B cell (primary cell): ENCODE measurements around the gene TESMIN. TPM values are rescaled to one million over a fixed set of nuclear protein-coding genes. Genes with fewer than 3 reads are reported as not detected.

Experiments
- ATAC-seq: fragments of 200-7000 bp; cut with Tn5 transposase; one replicate; pipeline ENCODE4 v1.10.0; 2021; ENCODE audit warnings: low read depth, mild to moderate bottlenecking, moderate number of reproducible peaks, moderate library complexity
- CTCF ChIA-PET: fragments of 350-600 bp; sonication (Branson Sonifier 250); formaldehyde crosslinking; loops from one replicate; lab custom pipeline; 2021; ENCODE audit warnings: antibody characterized with exemption, inconsistent platforms; lab: Charles Lee
- POLR2A ChIA-PET: fragments of 350-600 bp; sonication (Branson Sonifier 250); formaldehyde crosslinking; loops from one replicate; lab custom pipeline; 2021; ENCODE audit warnings: antibody characterized with exemption; lab: Charles Lee
- DNase-seq: peaks from one replicate; pipeline ENCODE4 v3.0.0; 2013
- H2AFZ ChIP-seq: 2 replicates; pipeline ENCODE4 v1.6.1; 2012; ENCODE audit warnings: mild to moderate bottlenecking, low read depth, low read length; ENCODE audit not compliant: insufficient read depth, poor library complexity, severe bottlenecking
- H3K27ac ChIP-seq, 2 donors: 1 replicate in 1 of 2; 2 replicates in 1 of 2; pipeline ENCODE4 v1.5.1; 2012 to 2013; ENCODE audit warnings: low read length in 2 of 2, mild to moderate bottlenecking in 2 of 2, moderate library complexity in 1 of 2
- H3K27me3 ChIP-seq, 4 experiments: fragments of 200-600 bp in 1 of 4; sonication (generic) in 1 of 4; replicated peaks in 1 of 4; 1 replicate in 2 of 4; 2 replicates in 2 of 4; pipeline versions ENCODE4 v1.6.1 to v1.7.0; 2013 to 2016; ENCODE audit warnings: low read length in 3 of 4, mild to moderate bottlenecking in 2 of 4, mixed read lengths in 1 of 4, moderate library complexity in 1 of 4; ENCODE audit not compliant: insufficient read depth in 4 of 4, control insufficient read depth in 3 of 4; ENCODE audit errors: control extremely low read depth in 1 of 4
- H3K36me3 ChIP-seq, 2 experiments: replicated peaks in 1 of 2; 1 replicate in 1 of 2; 2 replicates in 1 of 2; pipeline versions ENCODE4 v1.6.1 to v1.7.1; 2013; ENCODE audit warnings: low read length in 1 of 2; ENCODE audit not compliant: insufficient read depth in 2 of 2, control insufficient read depth in 1 of 2; ENCODE audit errors: control extremely low read depth in 1 of 2, extremely low read depth in 1 of 2
- H3K4me1 ChIP-seq, 2 donors: fragments of 200-600 bp in 1 of 2; sonication (generic) in 1 of 2; 1 replicate in 1 of 2; 2 replicates in 1 of 2; pipeline versions ENCODE4 v1.5.1 to v1.6.1; 2013 to 2017; ENCODE audit warnings: low read length in 2 of 2; ENCODE audit not compliant: control insufficient read depth in 2 of 2, insufficient read depth in 2 of 2
- H3K4me2 ChIP-seq: replicated peaks from 2 replicates; pipeline ENCODE3; 2012; ENCODE audit warnings: mild to moderate bottlenecking, low read depth, low read length; ENCODE audit not compliant: poor library complexity, severe bottlenecking
- H3K4me3 ChIP-seq, 5 experiments: fragments of 200-600 bp in 1 of 5; sonication (generic) in 1 of 5; 1 replicate in 3 of 5; 2 replicates in 2 of 5; pipeline versions ENCODE4 v1.5.1 to v1.7.0; 2011 to 2016; ENCODE audit warnings: low read length in 4 of 5, mild to moderate bottlenecking in 4 of 5, low read depth in 2 of 5, control low read depth in 1 of 5, moderate library complexity in 1 of 5; ENCODE audit not compliant: insufficient read depth in 1 of 5; ENCODE audit errors: control extremely low read depth in 1 of 5, extremely low read depth in 1 of 5
- H3K79me2 ChIP-seq: fragments of 200-600 bp; sonication (generic); one replicate; pipeline ENCODE4 v1.6.0; 2016; ENCODE audit warnings: low read length; ENCODE audit not compliant: control insufficient read depth, insufficient read depth
- H3K9ac ChIP-seq: fragments of 200-600 bp; sonication (generic); 2 replicates; pipeline ENCODE4 v1.6.1; 2017; ENCODE audit warnings: mild to moderate bottlenecking, low read length, moderate library complexity
- H3K9me3 ChIP-seq, 3 donors: one replicate each; pipeline versions ENCODE4 v1.6.1 to v1.7.1; 2013; ENCODE audit warnings: low read length in 2 of 3; ENCODE audit not compliant: control insufficient read depth in 2 of 3, insufficient read depth in 1 of 3; ENCODE audit errors: control extremely low read depth in 1 of 3
- H4K20me1 ChIP-seq: 2 replicates; pipeline ENCODE4 v1.6.0; 2012; ENCODE audit warnings: mild to moderate bottlenecking, low read length; ENCODE audit not compliant: insufficient read depth, control insufficient read depth, poor library complexity, severe bottlenecking
- H3K27ac Mint-ChIP-seq: one replicate; pipeline ENCODE4 v1.8.0; 2021; ENCODE audit warnings: mixed read lengths
- H3K27me3 Mint-ChIP-seq: one replicate; pipeline ENCODE4 v1.8.0; 2021; ENCODE audit warnings: mixed read lengths
- H3K4me1 Mint-ChIP-seq: one replicate; pipeline ENCODE4 v1.8.0; 2021; ENCODE audit warnings: mixed read lengths
- H3K4me3 Mint-ChIP-seq: one replicate; pipeline ENCODE4 v1.8.0; 2021; ENCODE audit warnings: mixed read lengths
- H3K9me3 Mint-ChIP-seq: one replicate; pipeline ENCODE4 v1.8.0; 2022; ENCODE audit warnings: mixed read lengths; ENCODE audit not compliant: insufficient read depth
- CTCF ChIP-seq: fragments of 200-600 bp; IDR thresholded peaks from one replicate; pipeline ENCODE4 v1.8.0; 2022; ENCODE audit warnings: antibody characterized with exemption, mild to moderate bottlenecking
- EZH2 ChIP-seq: IDR thresholded peaks from 2 replicates; pipeline ENCODE4 v1.6.1; 2012; ENCODE audit warnings: borderline replicate concordance, low read depth, mild to moderate bottlenecking, moderate library complexity, low read length; ENCODE audit not compliant: insufficient read depth, poor library complexity, severe bottlenecking
- WGBS: methylation state at CpG from one replicate; pipeline ENCODE4 v1.1.5; 2013; ENCODE audit warnings: missing lambda C conversion rate; ENCODE audit not compliant: insufficient coverage; 5-methylcytosine and 5-hydroxymethylcytosine counted together
- intact Hi-C: fragments of 100-400 bp; cut with micrococcal nuclease; formaldehyde crosslinking; loops from one replicate; pipeline ENCODE4 v1.10.0; 2022
- polyA plus RNA-seq: library from polyadenylated mRNA; depleted of rRNA; stranded (reverse); fragments of >200 nt; gene quantifications from 2 replicates; pipeline ENCODE4 v1.2.3, GENCODE V29; 2012
- total RNA-seq, 2 donors: library from RNA; stranded (reverse); fragments of 120-200 nt in 1 of 2; gene quantifications; 1 replicate in 1 of 2; 2 replicates in 1 of 2; pipeline versions ENCODE4 v1.2.3 to v1.2.4, GENCODE V29; 2013 to 2022

TESMIN gene
- total and polyA plus RNA-seq, 2 donors (not counting 1 experiment from before 2014, with no cell fraction given) = 3.2 to 4.3 TPM

GRCh38 chr11:68734111-68734510, 17.2 kb downstream of the TESMIN start:
- Histone ChIP-seq H4K20me1 (no peaks in the 10 kb centered on the region), H3K9ac (no peak overlapping the region), H3K4me2 (no peak overlapping the region), H3K36me3 (no peaks in the 10 kb centered on the region), H3K27ac (no peak overlapping the region), H3K79me2 (no peaks in the 10 kb centered on the region), H3K9me3 (no peaks in the 10 kb centered on the region), H3K4me3 (no peak overlapping the region), H3K4me1 (no peaks in the 10 kb centered on the region), H3K27me3 (no peaks in the 10 kb centered on the region), H2AFZ (no peak overlapping the region)
- TF ChIP-seq CTCF (no peak), EZH2 (no peak)
- Mint-ChIP-seq H3K27me3 (no peaks in the 10 kb centered on the region), H3K4me1 (no peaks in the 10 kb centered on the region), H3K4me3 (no peak overlapping the region), H3K9me3 (no peaks in the 10 kb centered on the region), H3K27ac (no peak overlapping the region)
- ATAC-seq = no peak
- CTCF ChIA-PET = no interaction called here
- intact Hi-C loops = no loop called here
- WGBS = 100% methylated on average over 2 of the region's 7 CpGs
- POLR2A ChIA-PET = no interaction called here
- DNase-seq = no peak

- Histone ChIP-seq H3K4me3 (no peak overlapping the region), H3K36me3 (no peaks in the 10 kb centered on the region), H3K27me3 (no peaks in the 10 kb centered on the region), H2AFZ (no peak overlapping the region), H3K4me2 (no peak overlapping the region), H4K20me1 (no peaks in the 10 kb centered on the region), H3K9ac (no peak overlapping the region), H3K79me2 (no peaks in the 10 kb centered on the region), H3K9me3 (no peaks in the 10 kb centered on the region), H3K27ac (no peak overlapping the region), H3K4me1 (no peaks in the 10 kb centered on the region)
- no peaks in the 10 kb centered on the region for H3K4me1 Mint-ChIP-seq
- intact Hi-C loops = no loop called here
- no peak overlapping the region for H3K4me3 Mint-ChIP-seq
- H3K27ac Mint-ChIP-seq = no peak overlapping the region
- no peaks in the 10 kb centered on the region for H3K9me3 Mint-ChIP-seq
- POLR2A ChIA-PET = no interaction called here
- TF ChIP-seq CTCF (no peak), EZH2 (no peak)
- CTCF ChIA-PET = interaction anchor here (0.5 kb wide), 1 partner anchor 16 kb away, joined by 5 read pairs; no protein-coding TSS in a partner anchor
- ATAC-seq (no peak), DNase-seq (no peak)
- WGBS = no CpG with 5 or more reads among the region's 6 CpGs
- peaks cover 6% of the 10 kb centered on the region for H3K27me3 Mint-ChIP-seq
Measured at GRCh38 chr11:68727783-68728182, 23.5 kb downstream of the TESMIN start.
